HG02610 (cell line): ENCODE measurements around the gene AVPR2.

Experiments
- ATAC-seq: cut with Tn5 transposase; IDR thresholded peaks from one replicate; pipeline ENCODE4 v1.9.1; 2021; ENCODE audit warnings: mild to moderate bottlenecking, moderate library complexity; ENCODE audit not compliant: unreplicated experiment

AVPR2 gene

GRCh38 chrX:153948847-153949805 is 44.7 kb downstream of the AVPR2 start:
- ATAC-seq, result no peak

- ATAC-seq, result no peak
Measured at GRCh38 chrX:153950127-153950526, 45.7 kb downstream of the AVPR2 start.

- no peak for ATAC-seq
Measured at GRCh38 chrX:153951683-153952372, 47.4 kb downstream of the AVPR2 start.

DNA sequence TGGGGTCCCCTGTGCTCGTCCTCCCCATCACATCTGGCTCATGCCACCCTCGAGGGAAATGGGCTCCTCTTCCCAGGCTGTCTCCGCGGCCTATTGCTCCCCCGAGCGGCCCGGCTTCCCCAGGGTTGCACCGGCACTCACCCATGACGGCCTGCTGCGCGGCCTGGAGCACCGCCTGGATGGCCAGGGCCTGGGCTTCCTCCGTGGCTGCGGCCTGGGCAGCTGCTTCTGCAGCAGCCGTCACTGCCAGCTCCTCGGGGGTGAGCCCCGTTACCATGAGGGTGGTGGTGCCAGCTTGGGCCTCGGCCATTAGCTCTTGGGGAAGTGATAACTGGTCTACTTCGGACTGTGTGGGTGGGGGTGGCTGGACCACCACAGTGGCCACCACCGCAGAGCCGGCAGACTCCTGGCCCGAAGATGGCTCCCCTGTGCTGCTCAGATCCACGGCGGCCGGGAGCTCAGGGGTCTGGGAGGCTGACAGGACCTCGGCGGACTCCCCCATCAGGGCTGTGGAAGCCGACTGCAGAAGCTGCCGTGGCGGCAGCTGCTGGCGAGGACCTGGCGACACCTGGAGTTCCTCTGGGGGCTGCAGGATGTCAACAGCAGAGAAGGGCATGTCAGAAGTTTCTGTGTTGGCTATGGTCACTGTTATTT is 48.0 kb downstream of the AVPR2 start:
- no peak for ATAC-seq

DNA sequence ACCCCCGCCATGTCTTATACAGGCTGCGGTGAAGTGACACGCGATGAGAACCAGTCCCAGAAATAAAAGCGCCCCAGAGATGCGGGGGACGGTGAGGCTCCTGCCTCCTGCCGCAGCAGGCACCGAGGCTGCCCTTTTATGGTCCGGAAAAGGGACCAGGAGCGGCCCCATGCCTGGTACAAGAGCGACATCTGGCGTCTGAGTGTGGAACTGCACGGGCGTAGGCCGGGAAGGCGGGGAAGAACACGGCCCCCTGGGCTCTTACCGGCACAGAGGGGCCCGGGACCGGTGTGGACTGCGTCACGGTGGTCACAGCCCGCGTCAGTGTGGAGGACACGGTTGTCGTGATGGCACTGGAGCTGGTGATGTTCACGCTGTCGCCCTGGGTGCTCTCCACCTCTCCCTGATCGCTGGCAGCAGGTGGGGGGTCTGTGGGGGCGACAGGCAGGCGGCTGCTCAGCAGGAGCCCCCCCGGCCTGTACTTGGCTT is 48.9 kb downstream of the AVPR2 start:
- ATAC-seq, result no peak

DNA sequence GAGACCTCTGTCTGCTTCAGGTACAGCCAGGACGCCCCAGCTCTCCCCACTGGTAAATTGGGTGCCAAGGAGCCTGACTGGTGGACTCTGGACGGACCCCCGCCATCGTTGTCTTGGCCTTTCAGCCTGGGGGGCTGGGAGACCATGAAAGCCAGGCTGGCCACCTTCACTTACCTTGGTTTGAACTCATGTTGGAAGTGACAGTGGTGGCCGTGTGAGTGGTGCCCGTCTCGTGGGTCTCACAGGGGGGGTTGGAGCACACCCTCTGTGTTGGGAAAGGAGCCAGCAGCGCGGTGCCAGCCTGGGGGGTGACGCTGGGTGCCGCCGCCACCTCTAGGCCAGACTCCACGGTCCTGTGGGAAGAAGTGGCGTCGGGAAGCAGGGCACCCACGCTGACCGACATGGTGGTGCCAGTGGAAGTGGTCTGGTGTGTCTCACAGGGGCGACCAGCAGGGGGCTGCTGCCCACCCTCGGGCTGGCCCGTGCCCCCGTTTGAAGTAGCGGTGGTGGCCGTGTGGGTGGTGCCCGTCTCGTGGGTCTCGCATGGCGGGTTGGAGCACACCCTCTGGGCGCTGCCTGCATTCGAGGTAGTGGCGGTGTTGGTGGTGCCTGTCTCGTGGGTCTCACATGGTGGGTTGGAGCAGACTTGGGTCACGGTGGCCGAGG is 49.6 kb downstream of the AVPR2 start:
- ATAC-seq, result no peak

- no peak for ATAC-seq
Measured at GRCh38 chrX:153954558-153955227, 50.2 kb downstream of the AVPR2 start.

DNA sequence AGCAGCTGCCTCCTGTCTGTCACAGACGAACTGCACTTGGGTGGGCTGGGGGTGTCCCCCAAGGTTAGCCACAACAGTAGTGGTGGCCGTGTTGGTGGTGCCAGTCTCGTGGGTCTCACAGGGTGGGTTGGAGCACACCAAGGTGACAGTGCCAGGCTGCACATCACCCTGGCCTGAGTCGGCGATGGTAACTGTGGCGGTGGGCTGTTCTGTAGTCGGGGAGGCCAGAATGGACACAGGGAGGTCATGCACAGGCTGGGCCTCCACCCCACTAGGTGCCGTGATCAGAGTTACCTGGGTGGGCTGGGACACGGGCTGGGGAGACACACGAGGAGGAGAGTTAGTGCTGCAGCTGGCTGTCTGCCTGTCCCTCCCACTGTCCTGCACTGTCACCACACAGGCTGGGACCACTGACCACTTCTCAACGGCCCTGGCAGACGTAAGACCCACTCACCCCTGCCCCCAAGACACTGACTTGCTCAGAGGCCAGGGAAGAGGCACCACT is 50.8 kb downstream of the AVPR2 start:
- no peak for ATAC-seq

GRCh38 chrX:153956044-153956907 is 51.8 kb downstream of the AVPR2 start:
- no peak for ATAC-seq
